ENCODE results near the gene IL4R. TPM values are rescaled to one million over a fixed set of nuclear protein-coding genes. Genes with fewer than 3 reads are reported as not detected.

The IL4R gene
- total and polyA plus RNA-seq, 2 of the 13 experiments (the other 11 are each of a cell fraction or from before 2014, with no cell fraction given): 15.9 to 49.6 TPM

GRCh38 chr16:27364493-27365141, 50.8 kb downstream of the IL4R start (continued):
- TF ChIP-seq AKNA (CRISPR knock-in tag; IDR thresholded peaks at IDR 0.05; ENCODE audit: borderline replicate concordance) (no peak), ZNF510 (CRISPR knock-in tag; IDR thresholded peaks at IDR 0.05; ENCODE audit: low read depth) (no peak), PAX8 (CRISPR knock-in tag; IDR thresholded peaks at IDR 0.05; ENCODE audit: borderline replicate concordance) (no peak), MXD3 (CRISPR knock-in tag; IDR thresholded peaks at IDR 0.05) (no peak), TAF1 (CRISPR knock-in tag; IDR thresholded peaks at IDR 0.05) (no peak; the same call in 1 of the 2 replicates), MZF1 (CRISPR knock-in tag; IDR thresholded peaks at IDR 0.05; ENCODE audit: borderline replicate concordance) (no peak), EP300 (IDR thresholded peaks at IDR 0.05; ENCODE audit: low read depth in 2 of 2, low read length in 2 of 2) (peak; percentile 65 to 93; a peak in 3 of 4 replicates), EP300 (CRISPR knock-in tag; IDR thresholded peaks at IDR 0.05; ENCODE audit: borderline replicate concordance) (peak; percentile 72; the same call in 1 of the 2 replicates), MIER3 (CRISPR knock-in tag; IDR thresholded peaks at IDR 0.05; ENCODE audit: borderline replicate concordance) (peak; percentile 93; the same call in 1 of the 2 replicates), FOXA1 (IDR thresholded peaks at IDR 0.05) (no peak), FOXA1 (CRISPR knock-in tag; IDR thresholded peaks at IDR 0.05) (peak; percentile 94), TBX3 (IDR thresholded peaks at IDR 0.05; ENCODE audit: borderline replicate concordance) (peak; percentile 56; the same call in 1 of the 2 replicates), ZNF672 (CRISPR knock-in tag; IDR thresholded peaks at IDR 0.05) (no peak), NBN (conservative IDR thresholded peaks at IDR 0.05) (no peak), ZNF546 (CRISPR knock-in tag; conservative IDR thresholded peaks at IDR 0.05) (no peak), ZNF547 (CRISPR knock-in tag; IDR thresholded peaks at IDR 0.05) (no peak), ZNF333 (CRISPR knock-in tag; IDR thresholded peaks at IDR 0.05; ENCODE audit: borderline replicate concordance) (no peak)

Data from HepG2 (cell line).